GM12875 (cell line): ENCODE measurements around the gene NAMPT.

Experiments used
- H3K4me3 ChIP-seq: one replicate; pipeline ENCODE4 v1.5.1; 2011; ENCODE audit warnings: low read depth, low read length, control low read depth
- CTCF ChIP-seq: IDR thresholded peaks from 2 replicates; pipeline ENCODE4 v1.5.1; 2011; ENCODE audit warnings: low read depth, mild to moderate bottlenecking, control low read depth, inconsistent platforms, low read length, moderate library complexity, borderline replicate concordance; ENCODE audit not compliant: insufficient read depth

Gene NAMPT

GRCh38 chr7:106247841-106248240 lies 36.9 kb downstream of the NAMPT start:
- no peak overlapping the region for H3K4me3 ChIP-seq
- no peak for TF ChIP-seq CTCF

GRCh38 chr7:106246902-106247711 lies 37.7 kb downstream of the NAMPT start:
- TF ChIP-seq CTCF, result no peak
- H3K4me3 ChIP-seq, result no peak overlapping the region

- TF ChIP-seq CTCF, result no peak
- no peak overlapping the region for H3K4me3 ChIP-seq
These were observed 40.9 kb downstream of the NAMPT start for GRCh38 chr7:106243893-106244292.

- H3K4me3 ChIP-seq, result no peak overlapping the region
- TF ChIP-seq CTCF, result no peak
These were observed 45.4 kb downstream of the NAMPT start for GRCh38 chr7:106239406-106239805.

- no peak for TF ChIP-seq CTCF
- no peak overlapping the region for H3K4me3 ChIP-seq
These were observed 46.0 kb downstream of the NAMPT start for GRCh38 chr7:106238830-106239229.

- TF ChIP-seq CTCF, result no peak
- no peak overlapping the region for H3K4me3 ChIP-seq
These were observed 48.7 kb downstream of the NAMPT start for GRCh38 chr7:106236065-106236464.

GRCh38 chr7:106234425-106234824 lies 50.4 kb downstream of the NAMPT start:
- TF ChIP-seq CTCF, result no peak
- H3K4me3 ChIP-seq, result no peak overlapping the region
